Astrocyte (in vitro differentiated cells and primary cell): Measurements from ENCODE around the gene ANKRD44. TPM values are rescaled to one million over a fixed set of nuclear protein-coding genes. Genes with fewer than 3 reads are reported as not detected.

ENCODE experiments used
- DNase-seq: peaks from one replicate; pipeline ENCODE4 v3.0.0-alpha.2; 2010; ENCODE audit warnings: low read depth
- FAIRE-seq: peaks from 2 replicates; lab custom pipeline; 2011; peaks lifted over from hg19 to GRCh38; lab: Jason Lieb, UNC
- H2AFZ ChIP-seq: 2 replicates; pipeline ENCODE4 v1.6.0; 2012; ENCODE audit warnings: low read depth, low read length, inconsistent platforms
- H3K27ac ChIP-seq: 2 replicates; pipeline ENCODE4 v1.5.1; 2011; ENCODE audit warnings: low read depth, low read length, inconsistent platforms
- H3K27me3 ChIP-seq: 2 replicates; pipeline ENCODE4 v1.6.0; 2011; ENCODE audit warnings: low read length, inconsistent platforms; ENCODE audit not compliant: insufficient read depth
- H3K36me3 ChIP-seq: 2 replicates; pipeline ENCODE4 v1.5.1; 2011; ENCODE audit warnings: low read length, inconsistent platforms; ENCODE audit not compliant: insufficient read depth
- H3K4me1 ChIP-seq: 2 replicates; pipeline ENCODE4 v1.5.1; 2011; ENCODE audit warnings: low read length, inconsistent platforms; ENCODE audit not compliant: insufficient read depth
- H3K4me2 ChIP-seq: 2 replicates; pipeline ENCODE4 v1.6.0; 2012; ENCODE audit warnings: low read length, inconsistent platforms
- H3K4me3 ChIP-seq: 2 replicates; pipeline ENCODE4 v1.5.1; 2011; ENCODE audit warnings: low read depth, mild to moderate bottlenecking, low read length, inconsistent platforms; ENCODE audit not compliant: insufficient read depth
- H3K79me2 ChIP-seq: 2 replicates; pipeline ENCODE4 v1.6.0; 2012; ENCODE audit warnings: mild to moderate bottlenecking, low read length, inconsistent platforms; ENCODE audit not compliant: insufficient read depth
- H3K9ac ChIP-seq: 2 replicates; pipeline ENCODE4 v1.6.0; 2012; ENCODE audit warnings: mild to moderate bottlenecking, low read length, inconsistent platforms
- H3K9me3 ChIP-seq: 2 replicates; pipeline ENCODE4 v1.5.1; 2012; ENCODE audit warnings: low read depth, mild to moderate bottlenecking, low read length, inconsistent platforms; ENCODE audit not compliant: insufficient read depth
- H4K20me1 ChIP-seq: 2 replicates; pipeline ENCODE4 v1.6.0; 2012; ENCODE audit warnings: low read length, inconsistent platforms; ENCODE audit not compliant: insufficient read depth
- H3K27ac Mint-ChIP-seq: one replicate; pipeline ENCODE4 v1.8.0; 2021; ENCODE audit warnings: mild to moderate bottlenecking, mixed read lengths; ENCODE audit not compliant: unreplicated experiment
- H3K27me3 Mint-ChIP-seq: one replicate; pipeline ENCODE4 v1.8.0; 2021; ENCODE audit warnings: low read depth, mixed read lengths; ENCODE audit not compliant: unreplicated experiment
- H3K36me3 Mint-ChIP-seq: one replicate; pipeline ENCODE4 v1.8.0; 2021; ENCODE audit warnings: low read depth, mixed read lengths; ENCODE audit not compliant: unreplicated experiment
- H3K4me1 Mint-ChIP-seq: one replicate; pipeline ENCODE4 v1.8.0; 2021; ENCODE audit warnings: low read depth, mixed read lengths; ENCODE audit not compliant: unreplicated experiment
- H3K4me3 Mint-ChIP-seq: one replicate; pipeline ENCODE4 v1.8.0; 2021; ENCODE audit warnings: mild to moderate bottlenecking, moderate library complexity, mixed read lengths; ENCODE audit not compliant: unreplicated experiment
- H3K9me3 Mint-ChIP-seq: one replicate; pipeline ENCODE4 v1.8.0; 2021; ENCODE audit warnings: mild to moderate bottlenecking, mixed read lengths; ENCODE audit not compliant: unreplicated experiment
- CTCF ChIP-seq: IDR thresholded peaks from 2 replicates; pipeline ENCODE4 v1.5.1; 2011; ENCODE audit warnings: low read depth, mild to moderate bottlenecking, inconsistent platforms, low read length, moderate library complexity; ENCODE audit not compliant: insufficient read depth
- EZH2 ChIP-seq: IDR thresholded peaks from 2 replicates; pipeline ENCODE4 v1.6.1; 2012; ENCODE audit warnings: mild to moderate bottlenecking, low read length, inconsistent platforms; ENCODE audit not compliant: insufficient read depth
- total RNA-seq: library from RNA; stranded (reverse); gene quantifications from 2 replicates; pipeline ENCODE4 v1.2.1, GENCODE V29; 2021

ANKRD44 gene
- total RNA-seq, 1 donor from 2014 or later = 7.2 TPM

GRCh38 chr2:197176522-197176921 is 134.1 kb downstream of the ANKRD44 start:
- Histone ChIP-seq H3K27ac (no peak overlapping the region), H3K4me1 (peaks cover 15% of the 10 kb centered on the region), H3K27me3 (no peaks in the 10 kb centered on the region), H3K4me3 (no peak overlapping the region), H3K36me3 (no peaks in the 10 kb centered on the region), H4K20me1 (no peaks in the 10 kb centered on the region), H3K4me2 (no peak overlapping the region), H3K9ac (no peak overlapping the region), H3K79me2 (no peaks in the 10 kb centered on the region), H2AFZ (no peak overlapping the region), H3K9me3 (no peaks in the 10 kb centered on the region)
- Mint-ChIP-seq H3K4me1 (peaks cover 4% of the 10 kb centered on the region), H3K9me3 (no peaks in the 10 kb centered on the region), H3K27me3 (no peaks in the 10 kb centered on the region), H3K36me3 (no peaks in the 10 kb centered on the region), H3K27ac (no peak overlapping the region), H3K4me3 (no peak overlapping the region)
- no peak for DNase-seq
- FAIRE-seq = no peak
- TF ChIP-seq EZH2 = no peak
- no peak for TF ChIP-seq CTCF

- no peaks in the 10 kb centered on the region for H3K9me3 Mint-ChIP-seq
- no peaks in the 10 kb centered on the region for H3K36me3 Mint-ChIP-seq
- DNase-seq = peak; percentile 75
- no peaks in the 10 kb centered on the region for H3K27me3 Mint-ChIP-seq
- no peaks in the 10 kb centered on the region for H3K9me3 ChIP-seq
- H3K4me3 Mint-ChIP-seq = no peak overlapping the region
- FAIRE-seq = no peak
- H3K36me3 ChIP-seq = no peaks in the 10 kb centered on the region
- H3K27ac Mint-ChIP-seq = peak overlapping the region; percentile 38
- no peak overlapping the region for H3K4me3 ChIP-seq
- no peaks in the 10 kb centered on the region for H4K20me1 ChIP-seq
- no peak overlapping the region for H3K9ac ChIP-seq
- no peak overlapping the region for H2AFZ ChIP-seq
- H3K4me1 Mint-ChIP-seq = peaks cover 4% of the 10 kb centered on the region
- peak overlapping the region; percentile 14 for H3K4me2 ChIP-seq
- no peak for TF ChIP-seq CTCF
- no peak for TF ChIP-seq EZH2
- no peaks in the 10 kb centered on the region for H3K79me2 ChIP-seq
- H3K4me1 ChIP-seq = peaks cover 4% of the 10 kb centered on the region
- no peaks in the 10 kb centered on the region for H3K27me3 ChIP-seq
- H3K27ac ChIP-seq = no peak overlapping the region
These were observed 136.0 kb downstream of the ANKRD44 start for GRCh38 chr2:197174539-197175094.

- H3K9ac ChIP-seq = no peak overlapping the region
- H3K4me1 ChIP-seq = no peaks in the 10 kb centered on the region
- no peaks in the 10 kb centered on the region for H3K9me3 ChIP-seq
- TF ChIP-seq CTCF (no peak), EZH2 (no peak)
- H3K4me3 ChIP-seq = no peak overlapping the region
- Mint-ChIP-seq H3K9me3 (no peaks in the 10 kb centered on the region), H3K36me3 (no peaks in the 10 kb centered on the region), H3K27ac (no peak overlapping the region), H3K4me3 (no peak overlapping the region), H3K4me1 (peaks cover 4% of the 10 kb centered on the region), H3K27me3 (no peaks in the 10 kb centered on the region)
- FAIRE-seq (no peak), DNase-seq (no peak)
- H3K27me3 ChIP-seq = no peaks in the 10 kb centered on the region
- no peaks in the 10 kb centered on the region for H3K36me3 ChIP-seq
- H3K4me2 ChIP-seq = no peak overlapping the region
- no peaks in the 10 kb centered on the region for H3K79me2 ChIP-seq
- no peak overlapping the region for H2AFZ ChIP-seq
- H4K20me1 ChIP-seq = no peaks in the 10 kb centered on the region
- no peak overlapping the region for H3K27ac ChIP-seq
These were observed 139.0 kb downstream of the ANKRD44 start for GRCh38 chr2:197171582-197171981.
